ENCODE measurements around the gene TMEM35A. TPM values are rescaled to one million over a fixed set of nuclear protein-coding genes. Genes with fewer than 3 reads are reported as not detected.

The TMEM35A gene
- total RNA-seq, 2 experiments from 2014 or later, result not detected

DNA sequence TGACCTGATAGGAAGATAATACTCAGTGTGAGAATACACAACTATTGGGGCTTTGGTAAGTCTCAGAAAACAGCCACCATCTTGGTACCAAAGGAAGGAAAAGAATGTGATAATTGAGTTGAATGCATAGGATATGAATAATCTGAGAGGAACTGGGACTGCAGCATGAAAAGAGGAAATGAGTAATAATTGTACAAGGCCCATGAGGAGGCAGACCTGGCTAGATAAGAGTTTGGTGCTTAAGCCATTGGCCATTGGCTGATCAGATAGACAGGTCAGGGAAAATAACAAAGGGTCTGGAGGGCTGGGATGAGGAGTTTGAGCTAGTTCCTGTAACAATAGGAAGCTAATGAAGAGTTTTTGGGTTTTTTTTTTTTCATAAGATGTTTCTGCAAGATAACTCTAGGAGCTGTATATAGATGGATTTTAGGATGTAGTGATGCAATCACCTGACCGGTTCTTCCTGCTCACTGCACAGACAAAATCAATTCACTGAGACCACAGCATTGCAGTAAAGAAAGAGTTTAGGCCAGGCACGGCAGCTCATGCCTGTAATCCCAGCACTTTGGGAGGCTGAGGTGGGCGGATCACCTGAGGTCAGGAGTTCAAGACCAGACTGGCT lies 21.5 kb upstream of the TMEM35A start:
- Mint-ChIP-seq H3K9me3 (no peaks in the 10 kb centered on the region), H3K27me3 (no peaks in the 10 kb centered on the region), H3K36me3 (ENCODE audit: low read depth) (peaks cover under 1% of the 10 kb centered on the region), H3K27ac (no peak overlapping the region), H3K4me3 (peak overlapping the region; percentile 18), H3K4me1 (ENCODE audit: low read depth) (peaks cover 2% of the 10 kb centered on the region)
- DNase-seq, result no peak
- POLR2A ChIA-PET, result no interaction called here
- H3K36me3 ChIP-seq (ENCODE audit: insufficient read depth, low read length), result no peaks in the 10 kb centered on the region
- no peaks in the 10 kb centered on the region for H3K27me3 ChIP-seq (ENCODE audit: control insufficient read depth in 1 of 2, insufficient read depth in 2 of 2, low read length in 2 of 2)
- no peak overlapping the region for H3K27ac ChIP-seq (ENCODE audit: low read depth in 1 of 2, low read length in 2 of 2)
- TF ChIP-seq, protein P1, sequence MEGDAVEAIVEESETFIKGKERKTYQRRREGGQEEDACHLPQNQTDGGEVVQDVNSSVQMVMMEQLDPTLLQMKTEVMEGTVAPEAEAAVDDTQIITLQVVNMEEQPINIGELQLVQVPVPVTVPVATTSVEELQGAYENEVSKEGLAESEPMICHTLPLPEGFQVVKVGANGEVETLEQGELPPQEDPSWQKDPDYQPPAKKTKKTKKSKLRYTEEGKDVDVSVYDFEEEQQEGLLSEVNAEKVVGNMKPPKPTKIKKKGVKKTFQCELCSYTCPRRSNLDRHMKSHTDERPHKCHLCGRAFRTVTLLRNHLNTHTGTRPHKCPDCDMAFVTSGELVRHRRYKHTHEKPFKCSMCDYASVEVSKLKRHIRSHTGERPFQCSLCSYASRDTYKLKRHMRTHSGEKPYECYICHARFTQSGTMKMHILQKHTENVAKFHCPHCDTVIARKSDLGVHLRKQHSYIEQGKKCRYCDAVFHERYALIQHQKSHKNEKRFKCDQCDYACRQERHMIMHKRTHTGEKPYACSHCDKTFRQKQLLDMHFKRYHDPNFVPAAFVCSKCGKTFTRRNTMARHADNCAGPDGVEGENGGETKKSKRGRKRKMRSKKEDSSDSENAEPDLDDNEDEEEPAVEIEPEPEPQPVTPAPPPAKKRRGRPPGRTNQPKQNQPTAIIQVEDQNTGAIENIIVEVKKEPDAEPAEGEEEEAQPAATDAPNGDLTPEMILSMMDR (IDR thresholded peaks at IDR 0.05), result no peak
- intact Hi-C loops (cut with DNase I, micrococcal nuclease), result no loop called here
- no peaks in the 10 kb centered on the region for H3K4me1 ChIP-seq (ENCODE audit: insufficient read depth, low read length)
- CTCF ChIA-PET, result no interaction called here
- ATAC-seq (ENCODE audit: poor library complexity), result no peak
- no peak overlapping the region for H3K4me3 ChIP-seq (ENCODE audit: low read length)
- H3K9me3 ChIP-seq (ENCODE audit: control insufficient read depth in 1 of 2, insufficient read depth in 1 of 2, low read length in 2 of 2), result no peaks in the 10 kb centered on the region

DNA sequence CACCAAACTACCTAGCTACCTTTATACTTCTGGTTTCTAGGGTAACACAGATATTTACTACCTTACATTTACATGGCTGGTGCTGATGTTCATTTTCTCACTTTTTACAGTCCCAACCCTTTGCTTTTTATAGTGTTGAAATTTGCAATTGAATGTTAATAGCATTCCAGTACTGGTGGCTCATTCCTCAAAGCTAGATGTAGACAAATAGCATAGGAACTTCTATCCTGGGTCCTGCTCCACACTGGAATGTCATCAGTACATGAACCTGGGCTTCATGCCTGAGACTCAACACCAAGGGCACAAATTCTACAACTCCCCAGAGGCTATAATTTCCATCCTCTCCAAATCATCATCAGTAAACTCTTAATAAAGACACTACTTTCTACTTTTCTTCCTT lies 16.5 kb upstream of the TMEM35A start:
- no peak for ATAC-seq (ENCODE audit: poor library complexity)
- Mint-ChIP-seq H3K36me3 (ENCODE audit: low read depth) (no peaks in the 10 kb centered on the region), H3K27me3 (no peaks in the 10 kb centered on the region), H3K4me1 (ENCODE audit: low read depth) (no peaks in the 10 kb centered on the region), H3K27ac (no peak overlapping the region), H3K9me3 (no peaks in the 10 kb centered on the region), H3K4me3 (no peak overlapping the region)
- H3K9me3 ChIP-seq (ENCODE audit: control insufficient read depth in 1 of 2, insufficient read depth in 1 of 2, low read length in 2 of 2), result no peaks in the 10 kb centered on the region
- no peaks in the 10 kb centered on the region for H3K36me3 ChIP-seq (ENCODE audit: insufficient read depth, low read length)
- H3K27me3 ChIP-seq (ENCODE audit: control insufficient read depth in 1 of 2, insufficient read depth in 2 of 2, low read length in 2 of 2), result no peaks in the 10 kb centered on the region
- DNase-seq, result no peak
- POLR2A ChIA-PET, result no interaction called here
- intact Hi-C loops (cut with DNase I, micrococcal nuclease), result no loop called here
- TF ChIP-seq, protein P1 (IDR thresholded peaks at IDR 0.05), result no peak
- H3K4me3 ChIP-seq (ENCODE audit: low read length), result no peak overlapping the region
- H3K4me1 ChIP-seq (ENCODE audit: insufficient read depth, low read length), result no peaks in the 10 kb centered on the region
- no peak overlapping the region for H3K27ac ChIP-seq (ENCODE audit: low read depth in 1 of 2, low read length in 2 of 2)
- CTCF ChIA-PET, result no interaction called here

DNA sequence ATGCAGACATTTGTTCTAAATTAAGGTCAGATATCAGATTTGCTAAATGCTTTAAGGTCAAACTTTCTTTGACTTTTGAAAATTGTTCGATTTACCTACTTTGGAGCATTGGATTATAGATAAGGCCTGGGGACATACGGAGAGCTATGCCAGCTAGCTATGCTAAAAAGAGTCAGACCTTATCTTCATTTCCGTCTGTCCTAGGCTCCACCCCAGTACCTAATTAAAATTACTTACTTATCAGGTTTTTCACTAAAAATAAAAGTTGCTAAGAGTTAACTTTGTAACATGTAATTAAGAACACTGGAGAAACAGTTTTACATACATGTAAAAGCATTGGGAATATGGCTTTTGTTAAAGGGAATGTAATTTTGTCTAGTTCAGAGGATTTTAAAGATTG lies 7.1 kb upstream of the TMEM35A start:
- no peaks in the 10 kb centered on the region for H3K27me3 ChIP-seq (ENCODE audit: control insufficient read depth in 1 of 2, insufficient read depth in 2 of 2, low read length in 2 of 2)
- Mint-ChIP-seq H3K27me3 (no peaks in the 10 kb centered on the region), H3K36me3 (ENCODE audit: low read depth) (no peaks in the 10 kb centered on the region), H3K4me1 (ENCODE audit: low read depth) (no peaks in the 10 kb centered on the region), H3K9me3 (no peaks in the 10 kb centered on the region), H3K4me3 (no peak overlapping the region), H3K27ac (no peak overlapping the region)
- no peak overlapping the region for H3K4me3 ChIP-seq (ENCODE audit: low read length)
- H3K4me1 ChIP-seq (ENCODE audit: insufficient read depth, low read length), result no peaks in the 10 kb centered on the region
- H3K36me3 ChIP-seq (ENCODE audit: insufficient read depth, low read length), result no peaks in the 10 kb centered on the region
- no peaks in the 10 kb centered on the region for H3K9me3 ChIP-seq (ENCODE audit: control insufficient read depth in 1 of 2, insufficient read depth in 1 of 2, low read length in 2 of 2)
- POLR2A ChIA-PET, result no interaction called here
- TF ChIP-seq, protein P1 (IDR thresholded peaks at IDR 0.05), result no peak
- CTCF ChIA-PET, result interaction anchor here (0.6 kb wide), 1 partner anchor 61 kb away, joined by 4 read pairs; no protein-coding TSS in a partner anchor
- no peak overlapping the region for H3K27ac ChIP-seq (ENCODE audit: low read depth in 1 of 2, low read length in 2 of 2)
- intact Hi-C loops (cut with DNase I, micrococcal nuclease), result no loop called here
- DNase-seq (no peak), ATAC-seq (ENCODE audit: poor library complexity) (no peak)
